Adrenal gland (tissue), 5 donors: ENCODE data around the gene ARL11.

Source experiments
- POLR2A ChIP-seq, 2 donors: fragments of 450-650 bp; IDR thresholded peaks; one replicate each; pipeline ENCODE4 v1.6.1; 2017; ENCODE audit warnings: antibody characterized with exemption in 2 of 2, mild to moderate bottlenecking in 2 of 2, moderate library complexity in 1 of 2
- TF ChIP-seq, protein P1 (sequence below), 6 experiments: fragments of 450-650 bp in 4 of 6; fragments of 200-600 bp in 2 of 6; sonication (generic) in 1 of 6; IDR thresholded peaks; 1 replicate in 5 of 6; 2 replicates in 1 of 6; pipeline versions ENCODE4 v1.5.1 to v1.8.0; 2016 to 2021; ENCODE audit warnings: antibody characterized with exemption in 6 of 6, mild to moderate bottlenecking in 2 of 6, moderate library complexity in 1 of 6
- donor health status: DM: no; HTN: no; CAD: no.

DNA sequence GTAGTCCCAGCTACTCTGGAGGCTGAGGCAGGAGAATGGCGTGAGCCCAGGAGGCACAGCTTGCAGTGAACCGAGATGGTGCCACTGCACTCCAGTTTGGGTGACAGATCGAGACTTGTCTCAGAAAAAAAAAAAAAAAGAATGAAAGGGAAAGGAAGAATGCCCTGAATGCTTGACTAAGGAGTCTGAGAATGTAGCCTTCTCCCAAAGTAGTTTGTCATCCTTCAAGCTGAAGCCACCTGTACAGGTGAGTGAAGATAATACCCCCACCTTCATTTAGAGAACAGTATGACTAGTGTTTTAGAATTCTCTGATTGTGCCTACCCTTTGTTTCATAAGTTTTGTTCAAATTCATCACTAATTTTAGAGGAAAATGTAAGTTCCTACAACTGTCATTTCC, 48.8 kb upstream of the ARL11 start:
- TF ChIP-seq POLR2A (IDR thresholded peaks at IDR 0.05) = no peak
- TF ChIP-seq, protein P1, sequence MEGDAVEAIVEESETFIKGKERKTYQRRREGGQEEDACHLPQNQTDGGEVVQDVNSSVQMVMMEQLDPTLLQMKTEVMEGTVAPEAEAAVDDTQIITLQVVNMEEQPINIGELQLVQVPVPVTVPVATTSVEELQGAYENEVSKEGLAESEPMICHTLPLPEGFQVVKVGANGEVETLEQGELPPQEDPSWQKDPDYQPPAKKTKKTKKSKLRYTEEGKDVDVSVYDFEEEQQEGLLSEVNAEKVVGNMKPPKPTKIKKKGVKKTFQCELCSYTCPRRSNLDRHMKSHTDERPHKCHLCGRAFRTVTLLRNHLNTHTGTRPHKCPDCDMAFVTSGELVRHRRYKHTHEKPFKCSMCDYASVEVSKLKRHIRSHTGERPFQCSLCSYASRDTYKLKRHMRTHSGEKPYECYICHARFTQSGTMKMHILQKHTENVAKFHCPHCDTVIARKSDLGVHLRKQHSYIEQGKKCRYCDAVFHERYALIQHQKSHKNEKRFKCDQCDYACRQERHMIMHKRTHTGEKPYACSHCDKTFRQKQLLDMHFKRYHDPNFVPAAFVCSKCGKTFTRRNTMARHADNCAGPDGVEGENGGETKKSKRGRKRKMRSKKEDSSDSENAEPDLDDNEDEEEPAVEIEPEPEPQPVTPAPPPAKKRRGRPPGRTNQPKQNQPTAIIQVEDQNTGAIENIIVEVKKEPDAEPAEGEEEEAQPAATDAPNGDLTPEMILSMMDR (IDR thresholded peaks at IDR 0.05) = no peak
